ENCODE data around the gene SBF2. TPM values are rescaled to one million over a fixed set of nuclear protein-coding genes. Genes with fewer than 3 reads are reported as not detected.

SBF2 gene
- total and polyA plus RNA-seq, 8 donors, result 25.7 to 62.6 (median 57.0) TPM

DNA sequence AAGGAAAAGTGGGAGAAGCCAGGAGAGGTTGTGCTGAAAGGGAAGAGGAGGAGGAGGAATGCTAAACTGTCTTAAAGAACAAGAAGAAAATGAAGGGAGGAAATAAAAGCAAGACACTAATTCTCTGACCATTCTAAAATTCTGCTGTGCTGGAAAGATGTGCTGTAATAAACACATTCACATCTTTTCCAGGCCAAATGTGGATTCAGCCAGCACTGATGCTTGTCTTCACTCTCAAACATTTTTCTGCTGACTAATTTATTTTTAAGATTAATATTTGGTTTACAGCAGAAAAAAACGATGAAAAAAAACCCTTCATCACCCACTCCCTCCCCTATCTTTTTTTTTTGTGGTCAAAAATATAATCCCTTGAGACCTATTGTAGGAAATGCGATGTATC is 406.5 kb downstream of the SBF2 start:
- H3K9me3 ChIP-seq, result no peaks in the 10 kb centered on the region
- no peak overlapping the region for H3K27ac ChIP-seq
- no peak for DNase-seq
- no peaks in the 10 kb centered on the region for H3K4me1 ChIP-seq
- no peak for ATAC-seq
- no peak overlapping the region for H3K4me3 ChIP-seq
- H3K36me3 ChIP-seq, result no peaks in the 10 kb centered on the region
- intact Hi-C loops (cut with DNase I), result no loop called here
- H3K27me3 ChIP-seq, result no peaks in the 10 kb centered on the region
- TF ChIP-seq CTCF (IDR thresholded peaks at IDR 0.05), result no peak

GRCh38 chr11:9886595-9886994 is 407.4 kb downstream of the SBF2 start:
- intact Hi-C loops (cut with DNase I), result no loop called here
- Histone ChIP-seq H3K9me3 (no peaks in the 10 kb centered on the region), H3K27me3 (no peaks in the 10 kb centered on the region), H3K36me3 (no peaks in the 10 kb centered on the region), H3K4me3 (no peak overlapping the region), H3K4me1 (no peaks in the 10 kb centered on the region), H3K27ac (no peak overlapping the region)
- DNase-seq, result no peak
- no peak for ATAC-seq
- no peak for TF ChIP-seq CTCF (IDR thresholded peaks at IDR 0.05)

DNA sequence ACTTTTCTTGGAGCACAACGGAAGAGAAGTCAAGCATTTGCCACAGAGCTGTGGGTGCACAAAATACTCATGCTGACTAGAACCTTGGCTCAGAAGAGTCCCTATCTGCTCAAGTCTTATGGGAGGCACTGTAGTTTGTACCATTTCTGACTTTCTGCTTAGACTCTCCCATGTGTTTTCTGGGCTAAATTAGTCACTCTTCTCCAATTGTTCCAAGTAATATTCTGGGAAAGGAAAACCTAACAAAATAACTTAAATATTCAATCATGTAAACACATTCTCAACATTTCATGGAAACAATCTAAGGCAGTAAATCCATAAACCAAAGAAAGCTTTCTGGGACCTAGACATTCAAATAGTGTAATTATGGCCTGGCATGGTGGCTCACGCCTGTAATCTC is 409.4 kb downstream of the SBF2 start:
- Histone ChIP-seq H3K9me3 (no peaks in the 10 kb centered on the region), H3K4me3 (no peak overlapping the region), H3K27ac (no peak overlapping the region), H3K4me1 (no peaks in the 10 kb centered on the region), H3K27me3 (no peaks in the 10 kb centered on the region), H3K36me3 (no peaks in the 10 kb centered on the region)
- intact Hi-C loops (cut with DNase I), result no loop called here
- no peak for DNase-seq
- ATAC-seq, result no peak
- TF ChIP-seq CTCF (IDR thresholded peaks at IDR 0.05), result no peak

- no peaks in the 10 kb centered on the region for H3K27me3 ChIP-seq
- intact Hi-C loops (cut with DNase I), result no loop called here
- ATAC-seq, result no peak
These were observed 413.4 kb downstream of the SBF2 start for GRCh38 chr11:9880657-9881056.

GRCh38 chr11:9878936-9879335 is 415.1 kb downstream of the SBF2 start:
- DNase-seq, result no peak
- Histone ChIP-seq H3K27ac (no peak overlapping the region), H3K27me3 (no peaks in the 10 kb centered on the region), H3K4me3 (no peak overlapping the region), H3K9me3 (peaks cover 0 to 6% of the 10 kb centered on the region in 2 donors), H3K4me1 (no peaks in the 10 kb centered on the region), H3K36me3 (no peaks in the 10 kb centered on the region)
- ATAC-seq, result no peak
- no peak for TF ChIP-seq CTCF (IDR thresholded peaks at IDR 0.05)
- intact Hi-C loops (cut with DNase I), result no loop called here

More at GRCh38 chr11:9880657-9881056, 413.4 kb downstream of the SBF2 start:
- TF ChIP-seq CTCF (IDR thresholded peaks at IDR 0.05), result no peak
- H3K36me3 ChIP-seq, result no peaks in the 10 kb centered on the region
- peaks cover 0 to 6% of the 10 kb centered on the region in 2 donors for H3K9me3 ChIP-seq
- no peak overlapping the region for H3K4me3 ChIP-seq
- no peak overlapping the region for H3K27ac ChIP-seq
- no peaks in the 10 kb centered on the region for H3K4me1 ChIP-seq
- DNase-seq, result no peak

Measured in left lung (tissue), 10 donors.